Measurements from ENCODE around the gene ST8SIA4. TPM values are rescaled to one million over a fixed set of nuclear protein-coding genes. Genes with fewer than 3 reads are reported as not detected.

The ST8SIA4 gene
- total RNA-seq, 1 experiment from 2014 or later: 20.4 TPM

GRCh38 chr5:100832252-100833230 is 70.5 kb downstream of the ST8SIA4 start:
- Histone ChIP-seq H3K27me3 (ENCODE audit: low read length) (no peaks in the 10 kb centered on the region), H3K9ac (ENCODE audit: low read length) (no peak overlapping the region), H3K9me2 (replicated peaks; ENCODE audit: insufficient read depth, low read length) (no peaks in the 10 kb centered on the region), H3K4me3 (ENCODE audit: low read length) (no peak overlapping the region), H3K27ac (ENCODE audit: low read length) (peak overlapping the region; percentile 30), H3K4me2 (ENCODE audit: low read depth, low read length, poor library complexity, severe bottlenecking) (no peak overlapping the region), H3K36me3 (ENCODE audit: insufficient read depth, low read length) (no peaks in the 10 kb centered on the region), H3K4me1 (ENCODE audit: low read length) (peaks cover 30% of the 10 kb centered on the region), H2AFZ (ENCODE audit: low read length) (0 out of 2 replicates have a peak overlapping the region, but pooled peaks have one; percentile 25), H3K79me2 (ENCODE audit: low read length) (no peaks in the 10 kb centered on the region), H4K20me1 (ENCODE audit: insufficient read depth, low read depth, low read length) (no peaks in the 10 kb centered on the region), H3K9me3 (ENCODE audit: low read length) (no peaks in the 10 kb centered on the region)
- no peak for DNase-seq

GRCh38 chr5:100828898-100829356 is 74.2 kb downstream of the ST8SIA4 start:
- DNase-seq: no peak
- Histone ChIP-seq H3K4me2 (ENCODE audit: low read depth, low read length, poor library complexity, severe bottlenecking) (peak overlapping the region; percentile 73), H3K4me3 (ENCODE audit: low read length) (no peak overlapping the region), H3K9ac (ENCODE audit: low read length) (peak overlapping the region; percentile 64), H3K4me1 (ENCODE audit: low read length) (peaks cover 42% of the 10 kb centered on the region), H3K9me2 (replicated peaks; ENCODE audit: insufficient read depth, low read length) (no peaks in the 10 kb centered on the region), H3K27ac (ENCODE audit: low read length) (peak overlapping the region; percentile 94), H4K20me1 (ENCODE audit: insufficient read depth, low read depth, low read length) (no peaks in the 10 kb centered on the region), H2AFZ (ENCODE audit: low read length) (no peak overlapping the region), H3K9me3 (ENCODE audit: low read length) (no peaks in the 10 kb centered on the region), H3K79me2 (ENCODE audit: low read length) (no peaks in the 10 kb centered on the region), H3K36me3 (ENCODE audit: insufficient read depth, low read length) (no peaks in the 10 kb centered on the region), H3K27me3 (ENCODE audit: low read length) (no peaks in the 10 kb centered on the region)

- Histone ChIP-seq H3K27ac (ENCODE audit: low read length) (peak overlapping the region; percentile 94), H3K36me3 (ENCODE audit: insufficient read depth, low read length) (no peaks in the 10 kb centered on the region), H3K4me2 (ENCODE audit: low read depth, low read length, poor library complexity, severe bottlenecking) (peak overlapping the region; percentile 73), H3K9me2 (replicated peaks; ENCODE audit: insufficient read depth, low read length) (no peaks in the 10 kb centered on the region), H3K4me1 (ENCODE audit: low read length) (peaks cover 44% of the 10 kb centered on the region), H3K9me3 (ENCODE audit: low read length) (no peaks in the 10 kb centered on the region), H3K4me3 (ENCODE audit: low read length) (peak overlapping the region; percentile 45), H3K27me3 (ENCODE audit: low read length) (no peaks in the 10 kb centered on the region), H3K79me2 (ENCODE audit: low read length) (no peaks in the 10 kb centered on the region), H2AFZ (ENCODE audit: low read length) (peak overlapping the region; percentile 82), H4K20me1 (ENCODE audit: insufficient read depth, low read depth, low read length) (no peaks in the 10 kb centered on the region), H3K9ac (ENCODE audit: low read length) (peak overlapping the region; percentile 64)
- DNase-seq: peak; percentile 78
Measured at GRCh38 chr5:100828071-100828897, 74.8 kb downstream of the ST8SIA4 start.

- H3K9me2 ChIP-seq (replicated peaks; ENCODE audit: insufficient read depth, low read length): no peaks in the 10 kb centered on the region
- peaks cover 44% of the 10 kb centered on the region for H3K4me1 ChIP-seq (ENCODE audit: low read length)
- H3K36me3 ChIP-seq (ENCODE audit: insufficient read depth, low read length): no peaks in the 10 kb centered on the region
- peak overlapping the region; percentile 94 for H3K27ac ChIP-seq (ENCODE audit: low read length)
- H4K20me1 ChIP-seq (ENCODE audit: insufficient read depth, low read depth, low read length): no peaks in the 10 kb centered on the region
- peak overlapping the region; percentile 82; the same call in 1 of the 2 replicates for H2AFZ ChIP-seq (ENCODE audit: low read length)
- peak; percentile 92 for DNase-seq
- H3K27me3 ChIP-seq (ENCODE audit: low read length): no peaks in the 10 kb centered on the region
- H3K4me3 ChIP-seq (ENCODE audit: low read length): peak overlapping the region; percentile 45
- H3K79me2 ChIP-seq (ENCODE audit: low read length): no peaks in the 10 kb centered on the region
- peak overlapping the region; percentile 73 for H3K4me2 ChIP-seq (ENCODE audit: low read depth, low read length, poor library complexity, severe bottlenecking)
- H3K9me3 ChIP-seq (ENCODE audit: low read length): no peaks in the 10 kb centered on the region
- H3K9ac ChIP-seq (ENCODE audit: low read length): peak overlapping the region; percentile 64
Measured at GRCh38 chr5:100827481-100827889, 75.6 kb downstream of the ST8SIA4 start.

- Histone ChIP-seq H3K9me2 (replicated peaks; ENCODE audit: insufficient read depth, low read length) (no peaks in the 10 kb centered on the region), H3K9me3 (ENCODE audit: low read length) (no peaks in the 10 kb centered on the region), H2AFZ (ENCODE audit: low read length) (peak overlapping the region; percentile 81), H4K20me1 (ENCODE audit: insufficient read depth, low read depth, low read length) (no peaks in the 10 kb centered on the region), H3K4me3 (ENCODE audit: low read length) (peak overlapping the region; percentile 39), H3K4me1 (ENCODE audit: low read length) (peaks cover 51% of the 10 kb centered on the region), H3K36me3 (ENCODE audit: insufficient read depth, low read length) (no peaks in the 10 kb centered on the region), H3K27ac (ENCODE audit: low read length) (peak overlapping the region; percentile 94), H3K4me2 (ENCODE audit: low read depth, low read length, poor library complexity, severe bottlenecking) (peak overlapping the region; percentile 73), H3K9ac (ENCODE audit: low read length) (peak overlapping the region; percentile 53), H3K27me3 (ENCODE audit: low read length) (no peaks in the 10 kb centered on the region), H3K79me2 (ENCODE audit: low read length) (no peaks in the 10 kb centered on the region)
- peak; percentile 59 for DNase-seq
Measured at GRCh38 chr5:100826133-100826532, 76.9 kb downstream of the ST8SIA4 start.

GRCh38 chr5:100824635-100825034 is 78.4 kb downstream of the ST8SIA4 start:
- no peaks in the 10 kb centered on the region for H3K36me3 ChIP-seq (ENCODE audit: insufficient read depth, low read length)
- no peaks in the 10 kb centered on the region for H3K9me2 ChIP-seq (replicated peaks; ENCODE audit: insufficient read depth, low read length)
- H3K9ac ChIP-seq (ENCODE audit: low read length): no peak overlapping the region
- H4K20me1 ChIP-seq (ENCODE audit: insufficient read depth, low read depth, low read length): no peaks in the 10 kb centered on the region
- H2AFZ ChIP-seq (ENCODE audit: low read length): no peak overlapping the region
- no peak for DNase-seq
- H3K79me2 ChIP-seq (ENCODE audit: low read length): no peaks in the 10 kb centered on the region
- no peaks in the 10 kb centered on the region for H3K9me3 ChIP-seq (ENCODE audit: low read length)
- H3K27me3 ChIP-seq (ENCODE audit: low read length): no peaks in the 10 kb centered on the region
- peak overlapping the region; percentile 94 for H3K27ac ChIP-seq (ENCODE audit: low read length)
- H3K4me1 ChIP-seq (ENCODE audit: low read length): peaks cover 66% of the 10 kb centered on the region
- H3K4me2 ChIP-seq (ENCODE audit: low read depth, low read length, poor library complexity, severe bottlenecking): no peak overlapping the region
- no peak overlapping the region for H3K4me3 ChIP-seq (ENCODE audit: low read length)

- Histone ChIP-seq H3K9me3 (ENCODE audit: low read length) (no peaks in the 10 kb centered on the region), H3K27ac (ENCODE audit: low read length) (peak overlapping the region; percentile 94; the same call in 1 of the 2 replicates), H3K4me2 (ENCODE audit: low read depth, low read length, poor library complexity, severe bottlenecking) (no peak overlapping the region), H3K9me2 (replicated peaks; ENCODE audit: insufficient read depth, low read length) (no peaks in the 10 kb centered on the region), H3K36me3 (ENCODE audit: insufficient read depth, low read length) (no peaks in the 10 kb centered on the region), H3K79me2 (ENCODE audit: low read length) (no peaks in the 10 kb centered on the region), H3K4me1 (ENCODE audit: low read length) (peaks cover 71% of the 10 kb centered on the region), H2AFZ (ENCODE audit: low read length) (no peak overlapping the region), H3K27me3 (ENCODE audit: low read length) (no peaks in the 10 kb centered on the region), H4K20me1 (ENCODE audit: insufficient read depth, low read depth, low read length) (no peaks in the 10 kb centered on the region), H3K9ac (ENCODE audit: low read length) (no peak overlapping the region), H3K4me3 (ENCODE audit: low read length) (no peak overlapping the region)
- no peak for DNase-seq
Measured at GRCh38 chr5:100823812-100824211, 79.3 kb downstream of the ST8SIA4 start.

- Histone ChIP-seq H3K27ac (ENCODE audit: low read length) (peak overlapping the region; percentile 89), H3K4me2 (ENCODE audit: low read depth, low read length, poor library complexity, severe bottlenecking) (peak overlapping the region; percentile 62), H3K36me3 (ENCODE audit: insufficient read depth, low read length) (no peaks in the 10 kb centered on the region), H2AFZ (ENCODE audit: low read length) (no peak overlapping the region), H3K9ac (ENCODE audit: low read length) (no peak overlapping the region), H3K27me3 (ENCODE audit: low read length) (no peaks in the 10 kb centered on the region), H3K9me2 (replicated peaks; ENCODE audit: insufficient read depth, low read length) (no peaks in the 10 kb centered on the region), H3K4me1 (ENCODE audit: low read length) (peaks cover 66% of the 10 kb centered on the region), H3K4me3 (ENCODE audit: low read length) (no peak overlapping the region), H3K9me3 (ENCODE audit: low read length) (no peaks in the 10 kb centered on the region), H3K79me2 (ENCODE audit: low read length) (no peaks in the 10 kb centered on the region), H4K20me1 (ENCODE audit: insufficient read depth, low read depth, low read length) (no peaks in the 10 kb centered on the region)
- DNase-seq: no peak
Measured at GRCh38 chr5:100821751-100822150, 81.3 kb downstream of the ST8SIA4 start.

Measured in Karpas-422 (cell line).